ENCODE data around the gene VPS50. TPM values are rescaled to one million over a fixed set of nuclear protein-coding genes. Genes with fewer than 3 reads are reported as not detected.

The VPS50 gene
- total RNA-seq, 1 experiment from 2014 or later: 13.6 TPM

- H2AK5ac ChIP-seq (ENCODE audit: insufficient read length, low read length): no peak overlapping the region
- no peak overlapping the region for H3K27ac ChIP-seq (ENCODE audit: insufficient read length, low read depth, low read length)
- H2BK15ac ChIP-seq (ENCODE audit: low read depth, low read length): no peak overlapping the region
- no peak overlapping the region for H3K4ac ChIP-seq (ENCODE audit: low read depth, low read length)
- no peak overlapping the region for H3K56ac ChIP-seq (ENCODE audit: insufficient read length, low read depth, low read length)
- Mint-ChIP-seq H3K9me3 (no peaks in the 10 kb centered on the region), H3K27ac (no peak overlapping the region), H3K4me1 (no peaks in the 10 kb centered on the region), H3K4me3 (no peak overlapping the region), H3K27me3 (ENCODE audit: low read depth) (peaks cover 18% of the 10 kb centered on the region), H3K36me3 (ENCODE audit: insufficient read depth in 1 of 3, low read depth in 3 of 3) (no peaks in the 10 kb centered on the region)
- no peak overlapping the region for H3K14ac ChIP-seq (ENCODE audit: insufficient read depth, low read length)
- DNase-seq: no peak
- no peaks in the 10 kb centered on the region for H3K4me1 ChIP-seq (ENCODE audit: insufficient read depth, low read length)
- H4K8ac ChIP-seq (replicated peaks; ENCODE audit: insufficient read length, low read depth, low read length): no peak overlapping the region
- no peak overlapping the region for H3T11ph ChIP-seq (ENCODE audit: low read length)
- no peaks in the 10 kb centered on the region for H3K79me1 ChIP-seq (ENCODE audit: insufficient read depth, low read depth, low read length, poor library complexity, severe bottlenecking)
- H3K23ac ChIP-seq (ENCODE audit: insufficient read length, low read depth, low read length): no peak overlapping the region
- TF ChIP-seq CTCF (conservative IDR thresholded peaks at IDR 0.05): no peak
- no peak overlapping the region for H2AFZ ChIP-seq (ENCODE audit: low read length)
- no peak overlapping the region for H4K91ac ChIP-seq (ENCODE audit: insufficient read length, low read depth, low read length)
- no peak overlapping the region for H3K18ac ChIP-seq (ENCODE audit: insufficient read length, low read depth, low read length)
- H2BK12ac ChIP-seq (ENCODE audit: insufficient read length, low read depth, low read length): no peak overlapping the region
- no peak overlapping the region for H4K5ac ChIP-seq (ENCODE audit: insufficient read length, low read depth, low read length)
- no peak overlapping the region for H3K9ac ChIP-seq (ENCODE audit: extremely low read depth, insufficient read length, low read length)
- H3K4me2 ChIP-seq (ENCODE audit: insufficient read depth, insufficient read length, low read length): no peak overlapping the region
- H3K79me2 ChIP-seq (ENCODE audit: insufficient read depth, low read length): no peaks in the 10 kb centered on the region
- no peak overlapping the region for H2BK5ac ChIP-seq (ENCODE audit: insufficient read length, low read length)
- no peaks in the 10 kb centered on the region for H3K27me3 ChIP-seq (ENCODE audit: insufficient read depth, low read length)
- H2BK20ac ChIP-seq (ENCODE audit: low read depth, low read length, poor library complexity, severe bottlenecking): no peak overlapping the region
- no peaks in the 10 kb centered on the region for H3K23me2 ChIP-seq (ENCODE audit: insufficient read length, low read depth, low read length, poor library complexity, severe bottlenecking)
- no peaks in the 10 kb centered on the region for H3K9me3 ChIP-seq (ENCODE audit: control insufficient read depth, low read depth, low read length)
- H2BK120ac ChIP-seq (ENCODE audit: low read depth, low read length, poor library complexity, severe bottlenecking): no peak overlapping the region
- no CpG with 5 or more reads among the region's 1 CpG for WGBS (ENCODE audit: extremely low coverage, insufficient read length, low lambda C conversion rate)
- H4K20me1 ChIP-seq (ENCODE audit: control insufficient read depth, insufficient read depth, insufficient read length): no peaks in the 10 kb centered on the region
Observed at GRCh38 chr7:93185303-93186027, 46.7 kb upstream of the VPS50 start.
